HG03103 (cell line): Measurements from ENCODE around the gene SCGN.

ENCODE experiments used
- ATAC-seq: cut with Tn5 transposase; IDR thresholded peaks from one replicate; pipeline ENCODE4 v1.9.1; 2021; ENCODE audit warnings: low read depth; ENCODE audit not compliant: unreplicated experiment

Gene SCGN, protein sequence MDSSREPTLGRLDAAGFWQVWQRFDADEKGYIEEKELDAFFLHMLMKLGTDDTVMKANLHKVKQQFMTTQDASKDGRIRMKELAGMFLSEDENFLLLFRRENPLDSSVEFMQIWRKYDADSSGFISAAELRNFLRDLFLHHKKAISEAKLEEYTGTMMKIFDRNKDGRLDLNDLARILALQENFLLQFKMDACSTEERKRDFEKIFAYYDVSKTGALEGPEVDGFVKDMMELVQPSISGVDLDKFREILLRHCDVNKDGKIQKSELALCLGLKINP

DNA sequence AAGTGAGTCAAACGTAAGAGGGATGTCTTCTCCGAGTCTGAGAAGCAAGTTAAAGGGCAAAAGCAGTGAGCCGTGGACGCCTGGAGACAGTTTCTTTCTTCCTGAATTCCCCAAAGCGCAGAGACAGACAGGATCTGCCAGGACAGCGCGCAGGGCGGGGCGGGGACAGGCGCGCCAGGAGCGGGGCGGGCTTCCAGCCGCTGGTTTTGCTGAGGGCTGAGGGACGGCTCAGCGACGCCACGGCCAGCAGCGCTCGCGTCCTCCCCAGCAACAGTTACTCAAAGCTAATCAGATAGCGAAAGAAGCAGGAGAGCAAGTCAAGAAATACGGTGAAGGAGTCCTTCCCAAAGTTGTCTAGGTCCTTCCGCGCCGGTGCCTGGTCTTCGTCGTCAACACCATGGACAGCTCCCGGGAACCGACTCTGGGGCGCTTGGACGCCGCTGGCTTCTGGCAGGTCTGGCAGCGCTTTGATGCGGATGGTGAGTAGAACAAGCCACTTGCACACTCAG, at the start of gene SCGN:
Gene SCGN, plus strand, starts transcription at position 209 of the 509 bp plus-strand sequence. Its CDS starts 189 bp downstream, at position 398.
- ATAC-seq: no peak

DNA sequence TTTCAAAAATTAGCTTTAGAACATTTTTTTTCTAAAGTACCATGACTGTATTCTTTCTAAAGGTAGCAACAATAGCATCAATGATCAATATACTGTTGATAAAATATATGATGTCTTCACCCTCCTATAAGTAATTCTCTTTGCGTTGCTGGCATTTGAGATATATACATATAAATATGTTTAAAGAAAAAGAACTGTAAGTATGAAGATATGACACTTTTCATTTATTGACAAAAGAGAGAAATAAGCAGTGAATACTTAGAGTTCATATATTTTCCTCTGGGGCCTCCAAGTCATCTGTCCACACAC, 49.4 kb upstream of the SCGN start:
- no peak for ATAC-seq

DNA sequence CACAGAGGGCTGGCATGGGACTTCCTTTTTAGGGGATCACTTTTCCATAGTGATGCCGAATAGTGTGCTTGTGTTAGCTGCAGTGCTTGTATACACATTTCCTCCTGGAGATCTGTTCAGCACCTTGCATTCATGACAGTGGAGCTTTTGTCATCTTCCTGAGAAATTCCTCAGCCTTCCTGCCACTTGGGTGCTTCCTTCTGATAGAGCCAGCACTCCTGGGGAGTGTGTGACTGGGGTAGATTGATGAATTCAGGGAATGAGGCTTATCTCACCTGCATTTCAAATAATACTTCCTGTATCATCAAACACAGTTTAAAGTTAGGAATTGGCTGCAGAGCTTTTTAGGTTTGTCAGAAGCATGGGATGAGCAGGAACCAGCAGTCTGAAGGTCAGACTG, 48.8 kb upstream of the SCGN start:
- no peak for ATAC-seq

DNA sequence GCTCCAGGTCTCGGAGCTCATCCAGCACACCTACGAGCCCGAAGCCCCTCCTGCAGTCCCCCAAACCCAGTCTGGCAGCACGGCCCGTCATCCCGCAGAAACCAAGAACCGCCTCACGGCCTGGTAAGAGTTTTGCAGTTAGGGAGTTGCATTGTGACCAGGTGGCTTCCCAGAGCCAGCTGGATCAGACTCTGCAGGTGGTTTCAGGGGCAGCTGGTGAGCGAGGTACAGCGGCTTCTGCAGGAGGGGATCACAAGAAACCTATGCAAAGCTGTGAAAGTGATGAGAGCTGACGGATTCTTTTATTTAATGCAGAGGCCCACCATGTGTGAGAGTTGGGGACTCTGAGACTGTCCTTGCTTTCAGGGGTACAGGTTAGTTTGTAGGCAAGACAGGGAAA, 45.9 kb upstream of the SCGN start:
- ATAC-seq: no peak

DNA sequence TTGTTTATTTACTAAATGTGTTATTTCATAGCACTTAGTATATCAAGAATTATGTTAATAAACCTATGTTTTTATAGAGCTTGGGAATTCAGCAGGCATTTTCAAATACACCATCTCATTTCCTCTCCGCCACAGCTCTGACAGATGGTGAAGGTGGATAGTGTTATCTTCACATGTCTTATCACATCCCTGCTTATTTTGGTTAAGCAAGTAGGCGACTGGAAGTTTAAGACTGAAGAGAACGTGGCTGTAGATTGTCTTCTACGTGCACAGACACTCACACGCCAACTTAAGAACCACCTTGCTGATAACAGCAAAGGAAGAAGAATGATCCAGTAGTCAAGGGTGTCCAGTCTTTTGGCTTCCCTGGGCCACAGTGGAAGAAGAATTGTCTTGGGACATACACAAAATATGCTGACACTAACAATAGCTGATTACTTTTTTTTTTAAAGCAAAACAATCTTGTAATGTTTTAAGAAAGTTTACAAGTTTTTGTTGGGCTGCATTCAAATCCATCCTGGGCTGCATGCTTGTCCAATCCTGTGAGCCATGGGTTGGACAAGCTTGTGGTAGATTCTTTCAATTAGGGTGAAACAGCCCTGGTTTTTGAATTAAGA, 43.3 kb upstream of the SCGN start:
- ATAC-seq: no peak

DNA sequence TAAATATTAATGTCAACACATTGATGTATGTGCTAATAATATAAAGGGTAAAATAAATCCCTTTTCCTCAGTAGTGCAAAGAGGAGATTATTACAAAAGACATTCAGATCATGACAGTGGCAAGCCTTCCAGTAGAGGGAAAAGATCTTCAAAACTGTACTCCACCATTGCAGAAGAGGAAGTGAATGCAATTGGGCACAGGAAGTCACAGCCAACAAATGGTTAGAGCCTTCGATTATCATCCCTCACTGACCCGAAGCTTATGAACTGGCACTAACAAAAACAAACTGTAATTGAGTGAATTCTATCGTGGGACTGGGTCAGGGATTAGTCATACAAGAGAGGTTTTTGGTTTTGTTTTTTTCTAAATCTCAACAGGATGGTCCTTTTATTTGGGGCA, 39.3 kb upstream of the SCGN start:
- no peak for ATAC-seq

DNA sequence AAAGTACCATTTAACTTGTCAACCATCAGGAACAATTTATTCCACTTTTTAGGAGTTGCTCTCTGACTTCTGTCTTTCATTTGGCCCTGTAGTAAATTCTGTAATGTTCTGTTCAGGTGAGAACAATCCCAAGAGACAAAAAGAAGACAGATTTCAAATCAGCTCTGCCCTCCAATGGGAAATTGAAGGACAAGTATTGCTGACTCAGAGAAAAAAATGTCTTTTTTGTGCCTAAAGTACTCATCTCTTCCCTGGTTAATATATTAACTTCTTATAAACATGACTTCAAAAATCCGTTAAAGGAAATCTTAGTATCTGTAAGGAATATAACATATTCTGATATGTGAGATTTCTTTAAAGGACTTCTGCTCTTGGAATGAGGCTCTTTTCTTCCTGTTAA, 38.6 kb upstream of the SCGN start:
- ATAC-seq: no peak

DNA sequence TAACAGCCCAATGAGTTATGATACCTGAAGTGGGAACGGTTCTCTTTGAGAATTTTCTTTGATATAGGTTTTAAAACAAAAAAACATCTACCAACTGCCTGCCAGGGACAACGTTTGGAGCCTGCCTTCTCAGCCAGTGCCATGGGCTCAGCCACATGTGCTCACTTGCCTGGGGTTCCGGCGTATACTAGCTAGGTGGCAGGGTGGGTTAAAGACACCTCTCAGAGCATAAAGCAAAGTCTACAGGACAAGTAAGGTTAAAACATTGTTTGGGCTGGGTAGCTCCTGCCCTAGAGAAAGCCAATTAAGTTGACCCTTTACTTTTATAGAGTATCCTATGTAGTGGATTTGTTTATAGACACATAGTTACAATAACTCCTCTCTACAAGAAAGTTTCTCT, 38.0 kb upstream of the SCGN start:
- ATAC-seq: no peak

DNA sequence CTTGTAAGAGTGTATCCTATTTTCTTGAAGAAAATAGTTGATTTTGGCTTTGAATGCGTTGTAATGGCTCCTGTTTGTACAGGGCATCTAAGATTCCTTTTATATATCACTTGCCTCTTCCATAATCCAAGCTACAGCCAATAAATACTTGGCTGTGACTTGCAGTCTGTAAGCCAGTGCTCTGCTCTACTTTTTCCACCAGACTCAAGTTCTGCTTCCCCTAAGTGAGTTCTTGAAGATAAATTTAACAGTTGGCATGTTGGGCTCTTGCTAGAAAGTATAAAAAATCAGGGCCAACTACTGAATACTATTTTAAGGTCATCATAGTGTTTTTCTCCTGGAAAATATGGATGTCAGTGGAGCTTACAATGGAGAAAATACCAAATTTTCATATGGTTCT, 36.5 kb upstream of the SCGN start:
- no peak for ATAC-seq

DNA sequence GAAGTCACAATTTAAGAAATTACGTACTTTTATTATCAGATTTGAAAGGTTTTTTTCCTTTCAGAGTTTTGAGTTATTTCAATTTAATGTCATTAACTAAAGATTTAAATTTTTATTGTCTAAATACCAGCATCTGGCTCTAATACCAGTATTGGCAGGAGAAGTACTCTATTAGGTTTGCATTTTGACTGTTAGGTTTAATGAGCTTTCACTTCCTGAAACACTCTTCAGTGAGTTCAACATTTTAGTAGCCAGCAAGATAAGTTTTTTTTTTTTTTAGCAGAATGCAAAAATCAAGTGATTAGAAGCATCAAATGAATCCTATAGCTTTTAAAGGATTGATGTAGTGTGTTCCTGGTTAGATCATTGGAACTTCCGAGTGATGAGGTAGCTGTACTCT, 34.0 kb upstream of the SCGN start:
- no peak for ATAC-seq

DNA sequence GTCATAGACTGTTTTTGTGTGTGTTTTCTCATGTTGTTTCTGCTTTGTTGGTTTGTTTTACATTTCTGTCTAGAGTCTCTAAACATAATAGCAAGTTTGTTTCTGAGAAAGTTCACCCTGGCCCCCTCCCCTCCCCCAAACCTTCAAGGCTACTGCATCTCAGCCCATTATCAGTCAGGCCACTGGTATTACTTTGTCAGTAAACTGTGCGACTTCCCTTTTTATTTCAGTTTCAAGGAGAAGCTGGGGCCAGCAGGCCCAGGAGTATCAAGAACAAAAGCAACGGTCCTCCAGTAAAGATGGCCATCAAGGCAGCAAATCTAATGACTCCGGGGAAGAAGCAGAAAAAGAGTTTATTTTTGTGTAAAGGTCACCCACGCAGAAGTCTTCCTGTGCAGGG, 32.8 kb upstream of the SCGN start:
- no peak for ATAC-seq

DNA sequence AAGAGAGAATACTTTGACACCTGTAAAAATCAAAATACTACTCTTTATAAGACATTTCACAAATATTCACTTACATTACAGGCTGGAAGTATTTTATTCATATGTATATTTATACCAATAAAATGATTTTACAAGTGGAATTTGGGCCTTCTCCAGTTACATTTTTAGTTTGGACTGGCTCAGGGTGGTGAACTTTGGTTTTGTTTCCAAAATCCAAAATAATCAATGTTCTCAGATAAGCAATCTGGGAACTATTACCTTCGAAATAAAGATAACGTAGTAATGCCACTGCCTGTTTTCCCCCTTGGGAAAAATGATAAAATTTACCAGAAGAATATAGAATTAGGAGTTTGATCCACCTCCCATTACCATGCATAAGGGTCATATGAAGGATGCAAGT, 31.6 kb upstream of the SCGN start:
- ATAC-seq: no peak

DNA sequence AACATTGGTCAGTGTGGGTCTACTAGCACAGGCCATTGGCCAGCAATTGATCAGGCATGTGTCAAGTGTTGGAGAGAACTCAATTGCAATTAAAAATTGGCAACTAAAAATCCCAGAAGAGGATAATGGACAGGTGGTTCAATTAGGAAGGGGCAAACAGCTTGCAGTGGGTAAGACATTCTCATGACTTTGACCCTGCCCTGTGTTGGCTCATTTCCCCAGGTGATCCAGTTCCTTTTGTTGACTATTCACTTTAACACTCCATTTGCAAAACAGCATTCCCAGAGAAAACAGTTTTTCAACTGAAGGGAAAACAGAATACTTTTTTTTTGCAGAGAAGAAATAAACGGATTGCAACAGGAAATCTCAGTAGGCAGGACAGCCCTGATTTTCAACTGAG, 28.9 kb upstream of the SCGN start:
- no peak for ATAC-seq

DNA sequence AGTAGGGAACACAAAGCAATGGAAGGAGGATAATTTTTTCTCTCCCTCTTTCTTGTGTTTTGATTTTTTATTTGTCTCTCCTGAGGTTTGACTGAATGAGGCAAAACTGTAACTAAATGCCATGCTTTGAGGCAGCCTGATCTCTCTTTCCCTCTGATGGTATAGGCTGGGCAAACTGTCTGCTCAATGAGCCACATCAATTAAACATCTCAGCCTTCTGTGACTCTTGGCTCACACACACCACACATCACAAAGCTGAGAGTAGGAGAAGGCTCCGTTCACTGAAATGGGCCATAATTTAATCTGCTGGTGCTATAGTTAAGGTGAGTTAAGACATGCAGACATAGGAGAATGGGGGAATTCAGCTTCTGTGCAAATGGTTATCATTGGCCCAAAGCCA, 28.1 kb upstream of the SCGN start:
- ATAC-seq: no peak

DNA sequence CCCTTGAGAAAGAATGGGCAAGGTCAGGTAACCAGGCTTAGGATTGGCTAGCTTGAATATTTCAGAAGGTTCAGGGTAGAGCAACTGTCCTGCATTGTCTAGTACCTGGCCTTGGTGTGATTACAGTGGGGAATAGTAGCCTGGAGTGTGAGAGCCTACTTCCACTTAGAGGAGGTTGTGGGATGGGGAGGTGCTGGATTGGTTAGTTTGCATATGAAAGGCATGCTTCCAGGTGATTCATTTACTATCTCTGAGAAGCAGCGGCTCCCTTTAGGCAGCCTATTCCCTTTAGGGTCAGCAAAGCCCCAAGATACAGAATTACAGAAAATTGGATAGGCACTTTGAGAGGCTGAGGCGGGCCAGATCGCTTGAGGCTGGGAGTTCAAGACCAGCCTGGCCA, 25.0 kb upstream of the SCGN start:
- ATAC-seq: no peak

DNA sequence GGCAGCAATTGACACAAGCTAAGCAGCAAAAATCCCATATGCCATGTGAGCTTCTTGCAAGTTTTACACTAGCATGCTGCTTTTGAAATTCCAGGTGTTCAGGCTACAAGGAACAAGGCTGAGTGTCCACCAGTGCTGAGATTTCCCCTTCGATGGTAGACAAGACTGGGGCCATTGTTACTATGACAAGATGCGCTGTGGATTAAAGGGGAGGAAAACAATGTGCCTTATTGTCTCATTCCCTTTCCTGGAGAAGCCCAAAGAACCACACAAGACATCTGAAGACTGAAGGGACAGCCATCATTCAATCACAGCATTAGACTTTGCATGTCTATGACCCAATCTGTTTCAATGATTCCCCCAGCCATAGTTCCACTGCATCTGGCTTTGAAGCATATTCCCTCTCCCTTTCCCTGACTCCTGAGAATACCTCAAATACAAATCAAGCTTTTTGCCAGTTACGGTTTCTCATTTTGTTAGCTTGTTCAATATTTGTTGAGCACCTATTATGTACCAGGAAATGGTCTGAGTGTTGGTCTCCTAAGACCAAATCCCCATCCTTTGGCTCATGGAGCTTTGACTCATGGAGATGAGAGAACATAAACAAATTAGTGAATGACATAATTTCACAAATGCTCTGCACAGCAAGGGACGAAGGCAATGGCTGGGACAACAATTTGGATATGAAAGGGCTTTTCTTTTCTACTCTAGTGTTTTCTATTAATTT, 23.4 kb upstream of the SCGN start:
- ATAC-seq: no peak

DNA sequence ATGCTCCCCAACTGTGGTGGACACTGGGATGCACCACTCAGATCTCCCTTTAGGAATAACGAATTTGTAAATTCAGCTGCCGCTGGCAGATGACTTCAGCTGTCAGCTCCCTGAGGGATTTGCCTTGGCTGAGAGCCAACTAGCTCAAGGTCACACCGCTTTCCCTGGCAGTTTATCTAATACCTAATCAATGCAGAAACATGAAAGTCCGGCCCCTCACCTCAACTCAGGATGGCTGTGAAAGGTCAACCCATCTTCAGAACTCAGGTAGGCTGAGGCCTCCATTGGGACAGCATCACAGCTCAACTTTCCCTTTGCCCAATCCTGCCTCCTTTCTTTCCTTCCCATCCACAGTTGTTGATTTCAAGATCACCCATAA, 22.8 kb upstream of the SCGN start:
- no peak for ATAC-seq

DNA sequence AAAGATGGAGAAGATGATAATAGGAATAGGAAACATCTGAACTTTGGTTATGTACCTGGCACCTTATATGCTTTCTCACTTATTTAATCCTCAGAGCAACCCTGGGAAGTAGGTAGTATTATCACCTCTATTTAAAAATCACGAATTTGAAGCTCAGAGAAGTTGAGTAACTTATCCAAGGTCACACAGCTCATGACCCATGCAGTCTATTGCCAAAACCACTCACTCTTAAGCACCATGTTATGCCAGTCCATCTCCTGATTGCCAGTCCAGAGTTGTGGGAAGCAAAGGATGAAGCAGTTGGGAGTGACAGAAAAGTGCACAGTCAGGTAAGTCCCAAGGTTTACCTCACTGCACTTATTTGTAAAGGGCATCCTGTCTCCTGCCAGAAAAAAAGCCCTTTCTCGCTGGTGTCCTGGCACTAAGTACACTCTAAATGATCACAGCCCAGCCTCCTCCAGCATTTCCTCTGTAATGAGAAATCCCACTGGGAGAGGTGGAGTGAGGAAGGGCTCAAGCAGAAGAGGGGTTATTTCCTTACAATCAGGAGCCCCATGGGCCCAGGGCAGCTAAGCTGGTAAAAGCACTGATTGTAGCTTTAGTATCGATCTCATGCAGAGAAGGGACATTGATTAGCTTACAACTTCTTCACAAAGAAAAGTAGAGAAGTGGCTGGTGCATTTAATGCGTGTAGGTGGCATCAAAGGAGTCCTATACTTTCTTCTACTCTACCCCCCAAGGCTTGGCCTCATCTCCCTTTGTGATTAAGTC, 21.3 kb upstream of the SCGN start:
- ATAC-seq: no peak

DNA sequence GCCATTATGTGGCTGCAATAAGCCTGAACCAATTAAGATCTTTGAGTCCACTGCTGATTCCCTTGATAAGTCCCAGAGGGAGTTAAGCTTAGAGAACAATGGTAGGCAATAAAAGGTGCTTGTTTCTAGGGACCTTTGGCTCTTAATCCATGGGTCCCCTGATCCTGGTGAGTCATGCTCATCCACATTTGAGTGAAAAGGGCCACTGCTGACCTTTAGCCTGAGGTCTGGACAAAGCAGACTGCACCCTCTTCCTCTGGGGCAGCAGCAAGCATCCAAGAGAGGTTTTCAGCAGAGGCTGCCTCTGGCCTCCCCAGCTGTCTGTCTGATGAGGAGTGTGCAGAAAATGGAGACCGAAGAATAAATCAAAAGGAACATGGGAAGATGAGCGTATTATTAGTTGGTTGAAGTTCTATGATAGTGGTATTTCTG, 16.1 kb upstream of the SCGN start:
- no peak for ATAC-seq

DNA sequence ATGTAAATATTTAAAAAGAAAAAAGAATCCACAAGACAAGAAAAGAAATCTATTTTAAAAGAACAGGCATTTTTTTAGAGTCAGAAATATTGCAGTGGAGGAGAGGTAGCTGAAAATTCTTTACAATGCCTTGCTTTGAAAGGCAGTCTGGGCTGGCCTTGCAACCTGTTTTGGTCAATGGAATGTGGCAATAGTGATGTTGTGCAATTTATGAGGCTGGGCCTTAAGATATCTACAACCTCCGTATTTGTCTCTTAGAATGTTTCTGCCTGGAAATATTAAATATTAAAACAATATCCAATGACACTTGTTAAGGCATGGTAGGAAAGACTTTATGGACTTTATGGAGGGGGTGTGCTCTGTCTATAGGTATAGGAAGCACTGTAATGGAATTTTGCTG, 14.8 kb upstream of the SCGN start:
- ATAC-seq: no peak

DNA sequence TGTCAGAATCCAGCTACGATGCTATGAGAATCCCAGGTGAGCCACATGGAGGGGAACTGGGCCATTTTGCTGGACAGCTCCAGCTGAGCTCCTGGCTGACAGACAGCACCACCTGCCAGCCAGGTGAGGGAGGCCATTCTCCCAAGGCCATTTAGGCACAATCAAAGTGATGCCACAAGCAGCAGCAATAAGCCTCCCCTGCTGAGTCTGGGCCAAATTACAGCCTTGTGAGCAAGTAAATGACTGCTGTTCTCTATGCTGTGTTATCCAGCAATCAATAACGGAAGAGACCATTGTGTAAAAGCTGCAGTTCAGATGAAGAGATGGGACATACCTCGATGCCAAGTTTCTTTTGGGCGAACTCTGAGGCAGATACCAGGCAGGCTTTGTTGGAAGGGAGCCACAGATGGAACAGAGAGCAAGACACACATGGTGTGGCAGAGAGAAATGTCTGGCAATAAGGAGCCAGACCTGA, 14.0 kb upstream of the SCGN start:
- no peak for ATAC-seq
